ENCODE results near the gene STMN3. TPM values are rescaled to one million over a fixed set of nuclear protein-coding genes. Genes with fewer than 3 reads are reported as not detected.
"Not testable (repeated sequence)": the region's sequence is repeated elsewhere in the genome, so short reads cannot be mapped to it uniquely, and the experiment has no call there.

The STMN3 gene
- total RNA-seq, 2 donors from 2014 or later = 2.5 to 5.3 TPM

DNA sequence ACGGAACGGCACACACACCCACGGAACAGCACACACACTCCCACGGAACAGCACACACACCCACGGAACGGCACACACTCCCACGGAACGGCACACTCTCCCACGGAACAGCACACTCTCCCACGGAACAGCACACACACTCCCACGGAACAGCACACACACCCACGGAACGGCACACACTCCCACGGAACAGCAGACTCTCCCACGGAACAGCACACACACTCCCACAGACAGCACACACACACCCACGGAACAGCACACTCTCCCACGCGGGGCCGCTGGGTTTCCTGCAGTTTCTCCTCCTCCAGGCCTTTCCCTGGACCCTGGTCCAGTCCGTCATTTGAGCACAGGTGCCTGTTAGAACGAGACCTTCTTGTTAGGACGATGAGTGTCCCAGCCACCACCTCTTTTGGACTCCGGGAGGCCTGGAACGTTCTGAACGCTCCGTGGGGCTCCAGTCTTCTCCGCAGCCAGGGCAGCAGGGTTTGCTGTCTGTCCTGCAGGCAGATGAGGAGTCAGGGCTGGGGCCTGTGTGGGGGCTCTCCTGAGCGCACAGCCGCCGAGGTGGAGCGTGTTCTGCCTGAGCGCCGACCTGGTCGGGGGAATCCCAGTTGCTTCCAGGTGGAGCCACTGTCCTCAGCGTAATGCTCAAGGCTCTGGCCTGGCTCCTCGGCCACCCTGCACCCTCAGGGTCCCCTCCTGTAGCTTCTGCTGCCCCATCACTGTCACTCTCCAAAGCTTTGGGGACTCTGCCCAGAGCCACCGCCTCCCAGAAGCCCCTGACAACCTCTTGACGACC, 25.6 kb upstream of the STMN3 start:
- no peak overlapping the region for H3K27ac ChIP-seq
- H3K27me3 ChIP-seq = no peaks in the 10 kb centered on the region
- H3K4me1 ChIP-seq = no peaks in the 10 kb centered on the region
- H3K9me3 ChIP-seq = no peaks in the 10 kb centered on the region
- no peak overlapping the region for H3K4me3 ChIP-seq
- no peak for TF ChIP-seq CTCF (IDR thresholded peaks at IDR 0.05)
- H3K9ac ChIP-seq (ENCODE audit: low read depth in 2 of 2, low read length in 2 of 2) = no peak overlapping the region
- intact Hi-C loops (cut with DNase I) = no loop called here
- no peak for DNase-seq
- no peaks in the 10 kb centered on the region for H3K36me3 ChIP-seq

DNA sequence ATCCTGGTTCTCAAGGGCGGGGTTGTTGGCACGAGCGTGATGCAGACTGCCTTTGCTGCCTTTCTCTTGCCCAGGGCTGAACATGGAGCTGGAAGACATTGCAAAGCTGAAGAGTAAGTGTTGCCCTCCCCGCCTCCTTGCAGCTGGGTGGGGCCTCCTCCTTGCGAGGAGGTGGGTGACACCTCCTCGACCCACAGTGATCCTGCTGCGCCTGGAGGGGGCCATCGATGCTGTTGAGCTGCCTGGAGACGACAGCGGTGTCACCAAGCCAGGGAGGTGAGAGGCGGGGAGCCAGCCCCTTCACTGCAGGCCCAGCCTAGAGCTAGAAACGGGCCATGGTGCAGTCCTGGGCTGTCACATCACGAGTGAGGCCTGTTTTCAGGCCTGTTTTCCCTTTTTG, 24.8 kb upstream of the STMN3 start:
- TF ChIP-seq CTCF (IDR thresholded peaks at IDR 0.05) = no peak
- no peaks in the 10 kb centered on the region for H3K9me3 ChIP-seq
- no peaks in the 10 kb centered on the region for H3K27me3 ChIP-seq
- intact Hi-C loops (cut with DNase I) = no loop called here
- no peaks in the 10 kb centered on the region for H3K36me3 ChIP-seq
- H3K27ac ChIP-seq = no peak overlapping the region
- no peaks in the 10 kb centered on the region for H3K4me1 ChIP-seq
- no peak overlapping the region for H3K9ac ChIP-seq (ENCODE audit: low read depth in 2 of 2, low read length in 2 of 2)
- no peak overlapping the region for H3K4me3 ChIP-seq
- no peak for DNase-seq

- no peaks in the 10 kb centered on the region for H3K9me3 ChIP-seq
- no peak for DNase-seq
- intact Hi-C loops (cut with DNase I) = no loop called here
- no peaks in the 10 kb centered on the region for H3K36me3 ChIP-seq
- H3K27ac ChIP-seq = no peak overlapping the region
- H3K4me3 ChIP-seq = no peak overlapping the region
- no peak overlapping the region for H3K9ac ChIP-seq (ENCODE audit: low read depth in 2 of 2, low read length in 2 of 2)
- no peaks in the 10 kb centered on the region for H3K4me1 ChIP-seq
- no peaks in the 10 kb centered on the region for H3K27me3 ChIP-seq
- no peak for TF ChIP-seq CTCF (IDR thresholded peaks at IDR 0.05)
These were observed 22.6 kb upstream of the STMN3 start for GRCh38 chr20:63675681-63676368.

DNA sequence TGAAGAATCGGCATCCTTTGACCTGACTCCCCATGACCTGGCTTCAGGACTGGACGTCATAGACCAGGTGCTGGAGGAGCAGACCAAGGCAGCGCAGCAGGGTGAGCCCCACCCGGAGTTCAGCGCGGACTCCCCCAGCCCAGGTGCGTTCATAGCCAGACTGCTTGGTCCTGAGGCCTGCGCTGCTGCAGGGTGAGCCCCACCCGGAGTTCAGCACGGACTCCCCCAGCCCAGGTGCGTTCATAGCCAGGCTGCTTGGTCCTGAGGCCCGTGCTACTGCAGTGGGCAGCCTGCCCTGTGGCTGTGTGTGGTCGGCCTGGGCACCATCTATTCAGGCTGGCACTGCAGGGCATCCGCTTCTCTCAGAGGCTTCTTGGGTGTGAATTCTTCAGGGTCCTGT, 20.7 kb upstream of the STMN3 start:
- H3K9me3 ChIP-seq = no peaks in the 10 kb centered on the region
- no peak for TF ChIP-seq CTCF (IDR thresholded peaks at IDR 0.05)
- no peaks in the 10 kb centered on the region for H3K27me3 ChIP-seq
- no peaks in the 10 kb centered on the region for H3K4me1 ChIP-seq
- no peak overlapping the region for H3K27ac ChIP-seq
- H3K9ac ChIP-seq (ENCODE audit: low read depth in 2 of 2, low read length in 2 of 2) = no peak overlapping the region
- DNase-seq = no peak
- intact Hi-C loops (cut with DNase I) = no loop called here
- no peak overlapping the region for H3K4me3 ChIP-seq
- H3K36me3 ChIP-seq = no peaks in the 10 kb centered on the region

GRCh38 chr20:63672666-63673065, 19.4 kb upstream of the STMN3 start:
- H3K9ac ChIP-seq (ENCODE audit: low read depth in 2 of 2, low read length in 2 of 2) = no peak overlapping the region
- H3K36me3 ChIP-seq = no peaks in the 10 kb centered on the region
- no peaks in the 10 kb centered on the region for H3K4me1 ChIP-seq
- no peak overlapping the region for H3K27ac ChIP-seq
- no peak overlapping the region for H3K4me3 ChIP-seq
- DNase-seq = no peak
- H3K27me3 ChIP-seq = no peaks in the 10 kb centered on the region
- intact Hi-C loops (cut with DNase I) = no loop called here
- TF ChIP-seq CTCF (IDR thresholded peaks at IDR 0.05) = no peak
- H3K9me3 ChIP-seq = no peaks in the 10 kb centered on the region

- DNase-seq; H3K4me3 ChIP-seq; H3K36me3 ChIP-seq; H3K27ac ChIP-seq; H3K4me1 ChIP-seq; H3K27me3 ChIP-seq; H3K9ac ChIP-seq (ENCODE audit: low read depth in 2 of 2, low read length in 2 of 2); H3K9me3 ChIP-seq; intact Hi-C loops (cut with DNase I): not testable (repeated sequence)
These were observed 18.5 kb upstream of the STMN3 start for GRCh38 chr20:63671695-63672094.
